A549 (cell line): Measurements from ENCODE around the gene MPHOSPH8.

ENCODE experiments used
- BHLHE40 ChIP-seq: IDR thresholded peaks from 2 replicates; pipeline ENCODE4 v1.6.1; 2012; ENCODE audit warnings: low read depth, low read length, inconsistent platforms
- CBX2 ChIP-seq: fragments of 200-600 bp; sonication (generic); IDR thresholded peaks from 2 replicates; pipeline ENCODE4 v1.6.1; 2016; ENCODE audit warnings: low read depth, mild to moderate bottlenecking, borderline replicate concordance
- CHD2 ChIP-seq: fragments of 150-350 bp; IDR thresholded peaks from 2 replicates; pipeline ENCODE4 v1.6.1; 2014; ENCODE audit warnings: low read length; ENCODE audit not compliant: partially characterized antibody
- CHD4 ChIP-seq: fragments of 200-600 bp; sonication (generic); IDR thresholded peaks from 2 replicates; pipeline ENCODE4 v1.6.1; 2016; ENCODE audit warnings: antibody characterized with exemption, mild to moderate bottlenecking, borderline replicate concordance
- CTCF ChIP-seq: fragments of >200 bp; sonication (Bioruptor Twin); formaldehyde crosslinking; IDR thresholded peaks from 3 replicates; pipeline ENCODE4 v1.5.1; 2016
- EP300 ChIP-seq, 2 experiments: fragments of >200 bp; sonication (Bioruptor Twin); formaldehyde crosslinking; IDR thresholded peaks; 2 replicates in 1 of 2; 3 replicates in 1 of 2; pipeline ENCODE4 v1.6.1; 2016 to 2017
- JUN ChIP-seq, 2 experiments: fragments of >200 bp; sonication (Bioruptor Twin); formaldehyde crosslinking; IDR thresholded peaks; 2 replicates in 1 of 2; 3 replicates in 1 of 2; pipeline ENCODE4 v1.6.1; 2016 to 2017
- JUNB ChIP-seq: fragments of >200 bp; sonication (Bioruptor Twin); formaldehyde crosslinking; IDR thresholded peaks from 2 replicates; pipeline ENCODE4 v1.6.1; 2016
- MAZ ChIP-seq: fragments of 150-350 bp; IDR thresholded peaks from 2 replicates; pipeline ENCODE4 v1.6.1; 2014; ENCODE audit warnings: antibody characterized with exemption, low read depth, low read length, borderline replicate concordance
- POLR2A ChIP-seq: IDR thresholded peaks from 2 replicates; pipeline ENCODE4 v1.6.1; 2012; ENCODE audit warnings: mild to moderate bottlenecking, low read length

- TF ChIP-seq CTCF (no peak), JUNB (no peak), MAZ (no peak), JUN (IDR thresholded peaks at IDR 0.05) (no peak), CBX2 (no peak), POLR2A (no peak), EP300 (IDR thresholded peaks at IDR 0.05) (no peak), CHD2 (no peak), CHD4 (no peak), BHLHE40 (no peak)
Observed at GRCh38 chr13:19658831-19659230, 25.4 kb downstream of the MPHOSPH8 start.
